Activated CD4-positive, alpha-beta memory T cell treated with anti-CD3 and anti-CD28 coated beads, Interleukin-2, amount 10 ng/mL, durations not matched to agents 7 days and 5 days (primary cell): ENCODE data around the gene CCDC180. TPM values are rescaled to one million over a fixed set of nuclear protein-coding genes. Genes with fewer than 3 reads are reported as not detected.

Experiments
- CTCF ChIA-PET: fragments of 350-600 bp; sonication (Branson Sonifier 250); formaldehyde crosslinking; loops from one replicate; lab custom pipeline; 2021; ENCODE audit warnings: antibody characterized with exemption, inconsistent platforms; lab: Charles Lee
- POLR2A ChIA-PET: fragments of 350-600 bp; sonication (Branson Sonifier 250); formaldehyde crosslinking; loops from one replicate; lab custom pipeline; 2021; ENCODE audit warnings: antibody characterized with exemption; lab: Charles Lee
- DNase-seq: peaks from one replicate; pipeline ENCODE4 v3.0.0-alpha.2; 2020
- H3K27ac Mint-ChIP-seq: one replicate; pipeline ENCODE4 v1.8.0; 2021; ENCODE audit warnings: mild to moderate bottlenecking, mixed read lengths
- H3K27me3 Mint-ChIP-seq: one replicate; pipeline ENCODE4 v1.8.0; 2021; ENCODE audit warnings: mixed read lengths
- H3K36me3 Mint-ChIP-seq: one replicate; pipeline ENCODE4 v1.8.0; 2021; ENCODE audit warnings: low read depth, mixed read lengths
- H3K4me1 Mint-ChIP-seq: one replicate; pipeline ENCODE4 v1.8.0; 2021; ENCODE audit warnings: mixed read lengths
- H3K4me3 Mint-ChIP-seq: one replicate; pipeline ENCODE4 v1.8.0; 2021; ENCODE audit warnings: mild to moderate bottlenecking, mixed read lengths
- H3K9me3 Mint-ChIP-seq: one replicate; pipeline ENCODE4 v1.8.0; 2021; ENCODE audit warnings: mixed read lengths
- total RNA-seq, 2 experiments: library from RNA; stranded (reverse); gene quantifications; one replicate each; pipeline ENCODE4 v1.2.3, GENCODE V29; 2021

The CCDC180 gene
- total RNA-seq, 2 experiments from 2014 or later: 3.3 to 5.1 TPM

DNA sequence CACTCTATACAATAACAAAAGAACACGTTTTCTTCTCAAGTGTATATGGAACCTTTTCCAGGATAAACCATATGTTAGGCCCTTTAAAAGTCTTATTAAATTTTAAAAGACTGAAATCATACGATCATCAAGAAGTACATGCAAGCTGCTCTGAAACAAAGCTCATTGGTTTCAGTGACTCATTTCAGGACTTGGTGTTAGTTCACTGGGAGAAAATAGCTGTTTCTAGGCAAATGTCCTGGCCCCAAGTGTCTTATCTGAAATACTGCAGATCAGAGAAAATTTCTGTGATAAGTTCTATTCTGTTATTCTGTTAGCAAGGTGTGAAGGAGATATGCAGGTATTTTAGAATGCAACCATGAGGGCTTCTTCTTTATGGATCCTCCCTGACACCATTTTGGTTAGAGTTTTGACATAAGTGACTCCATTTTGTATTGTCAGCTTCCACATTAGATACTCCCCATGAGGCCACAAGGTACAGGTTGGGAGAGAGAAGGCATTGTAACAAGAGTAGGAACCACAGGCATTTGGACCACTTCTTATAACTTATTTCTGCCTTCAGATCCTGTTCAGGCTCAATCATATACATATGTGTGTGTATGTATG lies 7.5 kb upstream of the CCDC180 start:
- peaks cover 14% of the 10 kb centered on the region for H3K9me3 Mint-ChIP-seq
- CTCF ChIA-PET: interaction anchor here (0.8 kb wide), 1 partner anchor 1475 kb away, joined by 3 read pairs; no protein-coding TSS in a partner anchor
- POLR2A ChIA-PET: no interaction called here

DNA sequence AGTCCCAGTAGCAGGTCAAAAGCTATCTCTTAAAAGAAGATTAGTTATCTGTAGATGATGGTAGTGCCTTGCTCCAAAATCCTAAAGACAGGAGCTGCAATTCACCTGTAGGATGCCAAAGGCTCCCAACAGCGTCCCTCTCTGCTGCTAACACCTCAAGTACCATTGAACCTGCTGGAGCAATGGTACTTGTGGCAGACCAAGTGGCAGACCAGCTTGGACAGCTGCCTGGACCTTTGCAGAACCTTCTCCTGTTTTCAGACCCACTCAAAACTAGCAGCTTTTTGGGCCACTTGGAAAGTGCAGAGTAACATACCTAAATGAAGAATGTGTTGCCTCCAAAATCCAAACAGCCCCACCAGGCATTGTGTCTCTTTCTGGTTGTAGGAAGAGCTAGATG lies 6.9 kb upstream of the CCDC180 start:
- Mint-ChIP-seq H3K27me3 (peaks cover 2% of the 10 kb centered on the region), H3K36me3 (peaks cover 10% of the 10 kb centered on the region), H3K4me1 (peaks cover 8% of the 10 kb centered on the region), H3K27ac (no peak overlapping the region), H3K9me3 (peaks cover 14% of the 10 kb centered on the region), H3K4me3 (no peak overlapping the region)
- POLR2A ChIA-PET: no interaction called here
- no peak for DNase-seq
- CTCF ChIA-PET: no interaction called here

More for the DNA sequence above, 7.5 kb upstream of the CCDC180 start:
- Mint-ChIP-seq H3K4me3 (no peak overlapping the region), H3K27ac (no peak overlapping the region), H3K36me3 (peaks cover 16% of the 10 kb centered on the region), H3K27me3 (peaks cover 2% of the 10 kb centered on the region), H3K4me1 (peaks cover 8% of the 10 kb centered on the region)
- no peak for DNase-seq

DNA sequence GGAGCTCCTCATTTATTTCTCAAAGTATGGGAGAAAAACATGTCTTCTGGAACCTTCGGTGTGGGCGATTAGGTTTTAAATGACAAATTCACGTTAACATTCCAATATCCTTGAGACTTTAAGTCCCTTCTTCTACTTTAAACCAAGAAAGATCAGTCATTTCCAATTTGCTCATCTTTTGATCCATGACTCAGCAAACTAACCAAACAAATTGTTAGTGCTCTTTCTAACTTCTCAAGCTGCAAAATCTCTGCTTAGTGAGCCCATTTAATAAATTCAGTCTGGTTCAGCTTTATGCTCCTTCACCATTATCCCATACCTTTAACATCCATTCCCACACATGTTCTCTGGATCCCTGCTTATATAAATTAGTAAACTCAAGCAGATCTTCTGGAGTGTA lies 5.5 kb upstream of the CCDC180 start:
- no peak for DNase-seq
- Mint-ChIP-seq H3K4me1 (peaks cover 8% of the 10 kb centered on the region), H3K9me3 (peaks cover 14% of the 10 kb centered on the region), H3K27ac (no peak overlapping the region), H3K4me3 (no peak overlapping the region), H3K36me3 (peaks cover 10% of the 10 kb centered on the region), H3K27me3 (peaks cover 6% of the 10 kb centered on the region)
- POLR2A ChIA-PET: no interaction called here
- CTCF ChIA-PET: no interaction called here

DNA sequence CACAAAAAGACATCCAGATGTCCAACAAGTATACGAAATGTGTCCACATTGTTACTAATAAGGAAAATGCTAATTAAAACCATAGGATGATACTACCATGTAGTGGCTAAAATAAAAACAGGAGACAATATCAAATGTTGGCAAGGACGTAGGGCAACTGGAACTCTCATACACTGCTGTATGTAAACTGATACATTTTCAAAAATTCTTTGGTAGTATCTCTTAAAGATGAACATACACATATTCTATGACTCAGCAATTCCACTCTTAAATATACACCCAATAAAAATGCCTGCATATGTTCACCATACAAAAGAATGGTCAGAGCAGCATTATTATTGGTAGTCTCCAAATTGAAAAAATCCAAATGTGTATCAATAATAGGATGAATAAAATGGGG lies 2.9 kb upstream of the CCDC180 start:
- Mint-ChIP-seq H3K36me3 (peaks cover 2% of the 10 kb centered on the region), H3K4me3 (no peak overlapping the region), H3K9me3 (peaks cover 7% of the 10 kb centered on the region), H3K27me3 (peaks cover 6% of the 10 kb centered on the region), H3K4me1 (peaks cover 6% of the 10 kb centered on the region), H3K27ac (no peak overlapping the region)
- POLR2A ChIA-PET: no interaction called here
- CTCF ChIA-PET: no interaction called here
- no peak for DNase-seq

DNA sequence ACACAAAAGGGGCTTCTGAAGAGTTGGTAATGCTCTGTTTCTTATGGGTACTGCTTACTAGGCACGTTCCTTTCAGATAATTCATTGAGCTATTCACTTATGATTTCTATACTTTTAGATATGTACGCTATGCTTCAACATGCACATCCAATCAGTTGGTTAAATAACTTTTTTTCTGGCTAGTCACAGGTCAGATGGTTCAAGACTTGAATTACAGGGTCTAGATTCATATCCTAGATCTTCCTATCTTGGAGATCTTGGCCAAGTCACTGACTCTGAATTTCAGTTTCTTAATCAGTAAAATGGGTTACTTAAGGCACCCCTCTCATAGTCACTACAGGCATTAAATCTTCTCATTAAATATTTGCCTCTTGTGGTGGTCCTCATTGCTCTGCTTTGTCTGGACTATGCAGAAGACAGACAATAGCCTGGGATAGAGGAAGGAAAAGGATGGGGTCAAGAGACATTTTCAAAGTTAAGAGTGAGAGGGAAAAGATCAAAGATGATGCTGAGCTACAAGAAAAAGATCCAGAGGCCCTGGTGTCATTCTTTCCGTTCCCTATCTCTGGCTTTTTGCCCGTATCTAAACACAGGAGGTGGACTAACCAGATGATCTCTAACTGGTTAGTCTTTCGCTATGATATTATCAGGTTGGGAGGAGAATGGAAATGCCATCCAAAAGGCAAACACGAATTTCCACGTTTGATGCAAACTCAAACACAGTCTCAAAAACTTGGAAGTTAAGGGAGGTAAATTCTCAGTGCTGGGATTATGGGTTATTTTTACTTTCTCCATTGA lies 1.8 kb upstream of the CCDC180 start:
- H3K27me3 Mint-ChIP-seq: peaks cover 6% of the 10 kb centered on the region
- H3K9me3 Mint-ChIP-seq: peaks cover 7% of the 10 kb centered on the region
- H3K4me1 Mint-ChIP-seq: no peaks in the 10 kb centered on the region
- CTCF ChIA-PET: no interaction called here
- no peak for DNase-seq
- H3K36me3 Mint-ChIP-seq: peaks cover 2% of the 10 kb centered on the region
- POLR2A ChIA-PET: no interaction called here
- H3K4me3 Mint-ChIP-seq: no peak overlapping the region
- H3K27ac Mint-ChIP-seq: no peak overlapping the region

DNA sequence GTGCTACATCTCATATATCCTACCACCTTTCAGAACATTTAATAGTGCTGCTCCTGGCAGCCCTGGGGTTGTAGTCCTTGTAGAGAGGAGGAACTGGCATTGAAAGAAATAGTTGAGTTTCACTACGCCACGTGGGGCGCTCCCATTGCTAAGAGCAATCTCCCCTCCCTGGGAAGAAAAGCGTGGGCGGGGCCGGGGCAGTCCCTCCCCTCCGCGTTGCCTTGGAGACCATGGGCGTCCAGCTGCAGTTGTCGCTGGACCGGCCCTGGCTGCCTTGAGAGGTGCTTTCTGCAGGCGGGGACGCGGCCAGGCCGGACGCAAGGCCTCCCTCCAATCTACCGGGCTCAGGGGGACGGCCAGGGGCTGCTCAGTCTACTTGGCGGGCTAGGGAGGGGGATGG lies 368 bp upstream of the CCDC180 start:
- DNase-seq: no peak
- H3K4me1 Mint-ChIP-seq: no peaks in the 10 kb centered on the region
- peaks cover 4% of the 10 kb centered on the region for H3K27me3 Mint-ChIP-seq
- POLR2A ChIA-PET: no interaction called here
- H3K27ac Mint-ChIP-seq: no peak overlapping the region
- CTCF ChIA-PET: no interaction called here
- peaks cover 1% of the 10 kb centered on the region for H3K36me3 Mint-ChIP-seq
- H3K9me3 Mint-ChIP-seq: peaks cover 4% of the 10 kb centered on the region
- no peak overlapping the region for H3K4me3 Mint-ChIP-seq

DNA sequence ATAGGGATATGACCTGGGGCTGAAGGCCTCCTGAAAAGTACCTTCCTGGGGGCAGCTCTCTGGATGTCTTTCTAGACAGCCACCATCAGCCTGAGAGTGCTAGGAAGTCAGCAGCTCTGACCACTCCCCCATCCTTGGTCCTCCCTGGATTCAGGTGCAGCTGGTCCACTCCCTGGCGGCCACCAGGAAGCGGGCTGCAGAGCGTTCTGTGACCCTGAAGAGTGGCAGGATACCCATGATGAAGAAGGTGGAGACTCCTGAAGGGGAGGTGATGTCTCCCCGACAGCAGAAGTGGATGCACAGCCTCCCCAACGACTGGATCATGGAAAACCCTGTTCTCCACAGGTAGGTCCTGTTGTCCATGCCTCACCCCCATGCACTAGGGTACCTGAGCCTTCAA lies 1.8 kb downstream of the CCDC180 start:
- peaks cover 2% of the 10 kb centered on the region for H3K9me3 Mint-ChIP-seq
- ChIA-PET POLR2A (no interaction called here), CTCF (no interaction called here)
- no peak overlapping the region for H3K4me3 Mint-ChIP-seq
- H3K4me1 Mint-ChIP-seq: peaks cover 1% of the 10 kb centered on the region
- H3K36me3 Mint-ChIP-seq: peaks cover 4% of the 10 kb centered on the region
- no peak for DNase-seq
- H3K27ac Mint-ChIP-seq: no peak overlapping the region
- H3K27me3 Mint-ChIP-seq: peaks cover 4% of the 10 kb centered on the region

DNA sequence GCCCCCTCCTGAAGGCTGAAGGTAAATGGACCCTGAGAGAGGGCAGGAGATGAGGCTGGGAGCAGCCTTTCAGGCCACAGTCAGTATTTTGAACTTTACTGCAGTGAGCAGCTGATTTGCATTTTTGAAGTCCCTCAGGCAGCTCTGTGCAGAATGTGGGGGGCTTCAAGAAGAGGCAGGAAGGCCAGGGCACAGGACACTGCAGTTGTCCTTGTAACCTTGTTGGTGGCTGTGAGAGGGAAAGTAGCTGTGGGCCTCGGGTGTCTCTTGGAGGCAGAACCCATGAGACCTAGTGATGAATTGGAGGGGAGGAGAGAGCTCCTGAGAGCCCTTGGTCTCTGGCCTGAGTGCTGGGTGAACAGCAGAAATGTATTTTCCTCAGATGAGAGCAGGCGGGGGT lies 2.6 kb downstream of the CCDC180 start:
- ChIA-PET CTCF (no interaction called here), POLR2A (no interaction called here)
- DNase-seq: no peak
- Mint-ChIP-seq H3K4me1 (peaks cover 1% of the 10 kb centered on the region), H3K27ac (no peak overlapping the region), H3K4me3 (no peak overlapping the region), H3K36me3 (peaks cover 4% of the 10 kb centered on the region), H3K27me3 (peaks cover 4% of the 10 kb centered on the region), H3K9me3 (no peaks in the 10 kb centered on the region)

DNA sequence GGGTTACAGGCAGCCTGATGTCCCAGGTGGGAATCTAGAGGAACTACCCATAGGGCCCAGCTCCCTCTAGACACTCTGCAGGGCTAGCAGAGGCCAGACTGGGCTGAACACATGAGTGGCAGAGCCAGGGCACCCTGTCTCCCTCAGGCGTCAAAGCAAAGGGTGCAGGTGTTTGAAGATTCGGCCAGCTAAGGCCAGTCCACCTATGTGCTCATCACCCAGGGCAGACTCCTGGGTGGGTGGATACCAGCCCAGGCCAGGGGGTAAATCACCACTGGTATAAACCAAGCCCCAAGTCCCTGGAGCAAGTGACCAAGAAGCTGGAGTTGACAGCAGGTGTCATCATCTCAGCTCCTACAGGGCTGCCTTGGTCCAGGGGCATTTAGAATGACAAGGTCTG lies 3.4 kb downstream of the CCDC180 start:
- POLR2A ChIA-PET: no interaction called here
- DNase-seq: no peak
- H3K27me3 Mint-ChIP-seq: peaks cover 2% of the 10 kb centered on the region
- H3K27ac Mint-ChIP-seq: no peak overlapping the region
- CTCF ChIA-PET: no interaction called here
- H3K9me3 Mint-ChIP-seq: no peaks in the 10 kb centered on the region
- H3K4me3 Mint-ChIP-seq: no peak overlapping the region
- peaks cover 4% of the 10 kb centered on the region for H3K36me3 Mint-ChIP-seq
- H3K4me1 Mint-ChIP-seq: peaks cover 1% of the 10 kb centered on the region

DNA sequence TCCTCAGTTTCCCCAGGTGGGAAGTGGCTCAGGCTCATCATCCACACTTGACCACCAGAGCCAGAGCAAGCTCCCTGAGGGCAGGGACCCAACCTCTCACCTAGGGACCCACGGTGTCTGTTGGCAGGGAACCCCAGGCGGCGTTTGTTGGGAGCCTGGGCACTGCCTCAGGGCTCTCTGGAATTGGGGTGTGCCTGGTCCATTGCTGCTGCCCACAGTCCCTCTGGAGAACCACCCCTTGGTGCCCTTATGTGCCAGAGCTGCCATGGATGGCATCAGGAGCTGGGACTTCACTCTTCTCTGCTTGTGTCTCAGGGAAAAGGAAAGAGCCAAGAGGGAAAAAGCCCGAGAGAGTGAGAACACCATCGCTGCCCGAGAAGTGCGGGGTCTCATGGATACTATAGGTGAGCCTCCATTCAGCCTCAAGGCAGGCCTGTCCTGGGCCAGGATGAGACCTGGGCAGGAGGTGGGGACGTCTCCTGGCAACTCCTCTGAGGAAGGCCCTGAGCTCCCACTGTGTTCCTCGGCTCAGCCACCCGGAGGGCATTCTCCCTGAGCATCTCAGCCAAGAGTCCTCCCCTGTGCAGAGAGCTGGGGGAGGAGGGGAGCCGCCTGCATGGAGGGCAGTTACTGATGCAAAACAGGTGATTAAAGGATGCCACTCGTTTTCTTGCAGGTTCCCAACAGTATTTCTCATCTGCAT lies 4.5 kb downstream of the CCDC180 start:
- Mint-ChIP-seq H3K4me3 (no peak overlapping the region), H3K27me3 (no peaks in the 10 kb centered on the region), H3K4me1 (peaks cover 1% of the 10 kb centered on the region), H3K9me3 (no peaks in the 10 kb centered on the region), H3K27ac (no peak overlapping the region), H3K36me3 (peaks cover 4% of the 10 kb centered on the region)
- DNase-seq: no peak
- ChIA-PET CTCF (interaction anchor here (1.2 kb wide), 1 partner anchor 455 kb away, joined by 3 read pairs; no protein-coding TSS in a partner anchor), POLR2A (no interaction called here)

DNA sequence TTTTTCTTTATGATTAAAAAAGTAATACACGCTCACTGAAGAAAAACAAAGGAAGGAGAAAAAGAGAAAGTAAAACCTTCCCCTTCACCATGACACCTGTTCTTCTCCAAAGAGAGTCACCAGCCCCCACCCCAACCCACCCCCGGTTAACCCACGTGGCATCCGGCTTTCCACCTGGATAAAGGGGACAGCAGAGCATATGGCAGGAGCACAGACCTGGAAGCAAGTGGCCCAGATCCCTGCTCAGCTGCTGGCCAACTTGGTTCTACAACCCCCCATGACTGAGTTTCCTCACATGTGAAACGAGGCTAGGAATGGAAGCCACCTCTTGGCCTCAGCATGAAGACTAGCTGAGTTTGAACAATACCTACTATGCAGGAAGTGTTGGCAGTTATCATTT lies 5.1 kb downstream of the CCDC180 start:
- peaks cover 1% of the 10 kb centered on the region for H3K4me1 Mint-ChIP-seq

DNA sequence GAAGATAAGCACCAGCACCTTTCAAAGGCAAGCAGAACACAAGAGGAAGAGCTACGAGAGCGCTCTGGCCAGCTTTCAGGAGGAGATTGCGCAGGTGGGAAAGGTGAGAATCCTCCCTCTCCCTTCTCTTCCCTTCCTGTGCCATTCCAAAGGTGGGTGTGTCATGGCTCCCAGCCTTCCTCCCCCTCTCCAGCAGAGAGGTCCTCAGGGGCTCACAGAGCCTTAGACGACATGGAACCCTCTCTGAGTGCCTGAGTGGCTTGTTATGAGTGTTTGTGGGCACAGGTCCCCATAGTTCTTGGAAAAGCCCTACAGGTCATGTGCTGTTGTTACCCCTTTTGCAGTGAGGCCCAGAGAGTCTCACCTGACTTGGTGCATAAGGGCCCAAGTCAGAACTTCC lies 5.8 kb downstream of the CCDC180 start:
- peaks cover 1% of the 10 kb centered on the region for H3K4me1 Mint-ChIP-seq
- peaks cover 4% of the 10 kb centered on the region for H3K36me3 Mint-ChIP-seq
- no peak overlapping the region for H3K4me3 Mint-ChIP-seq
- H3K27ac Mint-ChIP-seq: no peak overlapping the region
- no peak for DNase-seq
- ChIA-PET CTCF (interaction anchor here (1.2 kb wide), 1 partner anchor 457 kb away, joined by 3 read pairs; no protein-coding TSS in a partner anchor), POLR2A (no interaction called here)
- no peaks in the 10 kb centered on the region for H3K9me3 Mint-ChIP-seq
- no peaks in the 10 kb centered on the region for H3K27me3 Mint-ChIP-seq

More for the DNA sequence above, 5.1 kb downstream of the CCDC180 start:
- DNase-seq: no peak
- ChIA-PET POLR2A (no interaction called here), CTCF (interaction anchor here (1.2 kb wide), 1 partner anchor 456 kb away, joined by 3 read pairs; no protein-coding TSS in a partner anchor)
- H3K27ac Mint-ChIP-seq: no peak overlapping the region
- no peaks in the 10 kb centered on the region for H3K27me3 Mint-ChIP-seq
- no peak overlapping the region for H3K4me3 Mint-ChIP-seq
- peaks cover 4% of the 10 kb centered on the region for H3K36me3 Mint-ChIP-seq
- no peaks in the 10 kb centered on the region for H3K9me3 Mint-ChIP-seq

DNA sequence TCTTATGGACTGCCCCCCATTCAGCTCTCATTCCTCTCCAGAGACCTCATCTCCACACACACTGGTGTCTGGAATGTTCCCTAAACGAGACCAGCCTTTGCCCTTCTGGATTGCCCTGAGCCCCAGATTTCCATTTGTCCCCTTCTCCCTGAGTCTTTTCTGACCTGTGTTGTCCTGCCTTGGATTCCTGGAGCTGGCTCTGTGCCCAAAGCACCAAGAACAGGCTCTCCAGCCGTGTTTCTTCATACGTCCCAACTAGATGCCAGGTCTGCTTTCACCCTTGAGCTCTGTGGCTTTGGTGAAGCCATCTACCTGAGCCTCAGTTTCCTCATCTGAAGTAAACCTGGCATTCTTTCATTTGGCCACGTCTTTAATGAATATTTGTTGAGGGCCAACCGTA lies 6.3 kb downstream of the CCDC180 start:
- Mint-ChIP-seq H3K4me3 (no peak overlapping the region), H3K9me3 (no peaks in the 10 kb centered on the region), H3K4me1 (peaks cover 1% of the 10 kb centered on the region), H3K27me3 (no peaks in the 10 kb centered on the region), H3K36me3 (peaks cover 4% of the 10 kb centered on the region), H3K27ac (no peak overlapping the region)
- DNase-seq: no peak
- ChIA-PET CTCF (no interaction called here), POLR2A (no interaction called here)
